GM13976 (cell line): Measurements from ENCODE around the gene CTDSP2.

Experiments
- DNase-seq: peaks from one replicate; pipeline ENCODE4 v3.0.0; 2012; ENCODE audit warnings: low spot score
- CTCF ChIP-seq: IDR thresholded peaks from 2 replicates; pipeline ENCODE4 v1.5.1; 2012; ENCODE audit warnings: borderline replicate concordance, mild to moderate bottlenecking; ENCODE audit not compliant: insufficient read depth; ENCODE audit errors: extremely low read depth, missing control alignments, control extremely low read depth
- in situ Hi-C: fragments of 300-500 bp; cut with MboI; formaldehyde crosslinking; loops from one replicate; pipeline ENCODE4 v1.12.0; 2022; ENCODE audit warnings: low sequenced_read_pairs, mixed read lengths, inconsistent platforms; ENCODE audit not compliant: unreplicated experiment

Gene CTDSP2

GRCh38 chr12:57838594-57839302, 7.8 kb downstream of the CTDSP2 start:
- in situ Hi-C loops: no loop called here
- no peak for TF ChIP-seq CTCF
- no peak for DNase-seq

- in situ Hi-C loops: no loop called here
- no peak for TF ChIP-seq CTCF
- no peak for DNase-seq
These were observed 8.5 kb downstream of the CTDSP2 start for GRCh38 chr12:57837864-57838562.

GRCh38 chr12:57836442-57837375, 9.8 kb downstream of the CTDSP2 start:
- in situ Hi-C loops: no loop called here
- DNase-seq: peak; percentile 71
- no peak for TF ChIP-seq CTCF

- in situ Hi-C loops: no loop called here
- TF ChIP-seq CTCF: no peak
These were observed 10.9 kb downstream of the CTDSP2 start for GRCh38 chr12:57835366-57836288.

GRCh38 chr12:57834086-57834876, 12.2 kb downstream of the CTDSP2 start:
- TF ChIP-seq CTCF: no peak
- DNase-seq: no peak
- in situ Hi-C loops: loop anchor here (5.0 kb wide), 1 partner anchor 73 kb away; no protein-coding TSS in a partner anchor

More at GRCh38 chr12:57835366-57836288, 10.9 kb downstream of the CTDSP2 start:
- no peak for DNase-seq
